Parietal lobe (tissue), 1 donor: ENCODE measurements around the gene NUPR2. TPM values are rescaled to one million over a fixed set of nuclear protein-coding genes. Genes with fewer than 3 reads are reported as not detected.

Source experiments
- total RNA-seq: library from RNA; depleted of rRNA; stranded (reverse); fragments of >200 nt; gene quantifications from one replicate; pipeline ENCODE4 v1.2.3, GENCODE V29; 2014

NUPR2 gene
- total RNA-seq = not detected

GRCh38 chr7:56115852-56116538, at the start of gene NUPR2:
Gene NUPR2, minus strand, starts transcription at chr7:56116417. Its CDS starts 103 bp downstream, at chr7:56116314.

GRCh38 chr7:56106108-56107073, 9.8 kb downstream of the NUPR2 start, which contains the start of gene CHCHD2:
Gene CHCHD2, minus strand, starts transcription at chr7:56106476. Its CDS starts 63 bp downstream, at chr7:56106413.

GRCh38 chr7:56092789-56093531, 23.3 kb downstream of the NUPR2 start, which contains the start of gene PHKG1:
Gene PHKG1, minus strand, starts transcription at chr7:56092952. Its CDS starts 4,011 bp downstream, at chr7:56088941.

Other genes with a start within 250 kb of the NUPR2 start
- gene ZNF713, start 229.0 kb downstream of the NUPR2 start, total RNA-seq = 65.4 TPM
- 14.4 TPM for gene MRPS17, start 164.5 kb downstream of the NUPR2 start, total RNA-seq
- 57.0 TPM for gene NIPSNAP2, start 151.8 kb downstream of the NUPR2 start, total RNA-seq
- 16.0 TPM for gene PSPH, start 65.0 kb downstream of the NUPR2 start, total RNA-seq
- gene CCT6A, start 64.7 kb downstream of the NUPR2 start, total RNA-seq = 170 TPM
- gene SUMF2, start 52.1 kb downstream of the NUPR2 start, total RNA-seq = 66.7 TPM
- 4.4 TPM for gene PHKG1, start 23.5 kb downstream of the NUPR2 start, total RNA-seq
- gene CHCHD2, start 9.9 kb downstream of the NUPR2 start, total RNA-seq = 137 TPM